Measurements from ENCODE around the gene SEC22A.
A peak's percentile ranks its signal among the peaks of the same experiment; 100 is the strongest.

Gene SEC22A

GRCh38 chr3:123311201-123311600 lies 109.5 kb downstream of the SEC22A start:
- no peak for DNase-seq

- no peak for DNase-seq
Observed at GRCh38 chr3:123312331-123313265, 110.9 kb downstream of the SEC22A start.

GRCh38 chr3:123313889-123314288 lies 112.1 kb downstream of the SEC22A start:
- DNase-seq = no peak

- DNase-seq = peak; percentile 97
Observed at GRCh38 chr3:123314359-123315270, 112.9 kb downstream of the SEC22A start.

GRCh38 chr3:123315271-123315595 lies 113.5 kb downstream of the SEC22A start:
- DNase-seq = no peak

DNA sequence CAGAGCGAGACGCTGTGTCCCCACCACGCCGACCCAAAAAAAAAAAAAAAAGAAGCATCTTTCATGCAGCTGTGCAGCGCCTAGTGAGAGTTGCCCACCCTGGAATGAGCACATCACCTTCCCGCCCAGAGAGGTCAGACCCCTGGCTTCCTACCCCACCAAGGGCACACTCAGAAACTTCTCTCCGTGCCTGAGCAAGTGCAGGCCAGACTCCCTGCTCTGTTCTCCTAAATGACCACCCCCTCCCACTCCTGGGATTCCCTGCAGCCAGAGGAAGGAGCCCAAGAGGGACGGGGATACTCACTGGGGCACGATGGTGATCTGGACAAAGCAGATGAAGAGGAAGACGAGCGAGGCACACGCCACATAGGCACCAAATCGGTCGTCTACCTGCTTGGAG lies 116.0 kb downstream of the SEC22A start:
- no peak for DNase-seq

GRCh38 chr3:123318374-123318773 lies 116.6 kb downstream of the SEC22A start:
- no peak for DNase-seq

- no peak for DNase-seq
Observed at GRCh38 chr3:123319760-123320159, 118.0 kb downstream of the SEC22A start.

DNA sequence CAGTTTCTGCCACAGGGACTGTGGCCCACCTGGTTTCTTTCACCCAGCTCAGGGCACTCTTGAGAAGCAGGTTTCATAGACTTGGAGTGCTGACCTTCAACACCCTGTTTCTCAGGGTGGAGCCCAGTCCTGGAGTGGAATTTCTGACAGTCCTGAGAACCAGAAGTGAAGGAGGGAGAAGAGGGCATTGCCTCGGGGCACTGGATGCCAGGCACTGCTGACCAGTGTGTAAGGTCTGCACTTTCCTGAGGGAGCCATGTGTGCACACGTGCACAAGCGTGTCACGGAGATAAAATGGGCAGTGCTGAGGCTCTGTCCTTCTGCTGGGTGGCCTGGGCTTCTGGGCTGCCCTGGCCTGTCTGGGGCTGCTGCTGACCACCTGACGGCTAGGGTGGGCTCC lies 118.5 kb downstream of the SEC22A start:
- DNase-seq = no peak

DNA sequence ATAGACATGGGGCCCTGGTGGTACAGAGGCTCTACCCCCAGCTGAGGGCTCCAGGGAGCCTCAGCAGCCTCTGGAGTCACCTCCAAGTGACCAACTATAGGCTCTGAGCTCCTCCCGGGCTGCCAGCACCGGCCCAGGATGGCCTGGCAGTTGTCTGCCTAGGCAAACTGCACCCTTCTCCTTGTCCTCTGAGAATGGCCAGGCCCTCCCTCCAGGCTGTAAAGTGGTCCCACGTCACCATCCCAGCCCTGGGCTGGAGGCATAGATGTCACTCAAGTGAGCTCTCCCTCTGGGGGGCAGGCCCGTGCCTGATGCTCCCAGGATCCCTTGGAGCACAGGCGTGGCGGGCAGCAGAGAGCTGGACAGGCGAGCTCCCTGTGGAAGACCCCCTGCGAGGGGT lies 120.1 kb downstream of the SEC22A start:
- DNase-seq = no peak

GRCh38 chr3:123322866-123323265 lies 121.1 kb downstream of the SEC22A start:
- DNase-seq = no peak
